Stimulated activated CD8-positive, alpha-beta memory T cell treated with anti-CD3 and anti-CD28 coated beads, Interleukin-2, amount 100 ng/mL, for 48 hours (primary cell): ENCODE measurements around the gene SAMM50.

Experiments used
- DNase-seq, 2 donors: peaks; one replicate each; pipeline ENCODE4 v3.0.0-alpha.2; 2020; ENCODE audit warnings: low read depth in 2 of 2

Gene SAMM50

GRCh38 chr22:43945632-43946383, 9.4 kb upstream of the SAMM50 start:
- peak; percentile 62 for DNase-seq

- no peak for DNase-seq
Observed at GRCh38 chr22:43946384-43946667, 8.9 kb upstream of the SAMM50 start.

- no peak for DNase-seq
Observed at GRCh38 chr22:43948836-43949406, 6.3 kb upstream of the SAMM50 start.

GRCh38 chr22:43951391-43951790, 3.9 kb upstream of the SAMM50 start:
- no peak for DNase-seq

- no peak for DNase-seq
Observed at GRCh38 chr22:43951966-43952365, 3.3 kb upstream of the SAMM50 start.

GRCh38 chr22:43953988-43954785, 1.1 kb upstream of the SAMM50 start:
- no peak for DNase-seq

- no peak for DNase-seq
Observed at GRCh38 chr22:43955883-43956782, 891 bp downstream of the SAMM50 start.

GRCh38 chr22:43956805-43957463, 1.7 kb downstream of the SAMM50 start:
- no peak for DNase-seq

GRCh38 chr22:43957871-43958270, 2.6 kb downstream of the SAMM50 start:
- DNase-seq = no peak

- DNase-seq = no peak
Observed at GRCh38 chr22:43964314-43964857, 9.1 kb downstream of the SAMM50 start.

GRCh38 chr22:43967069-43967468, 11.8 kb downstream of the SAMM50 start:
- no peak for DNase-seq

- no peak for DNase-seq
Observed at GRCh38 chr22:43968614-43969013, 13.4 kb downstream of the SAMM50 start.

- no peak for DNase-seq
Observed at GRCh38 chr22:43969021-43969878, 14.0 kb downstream of the SAMM50 start.

GRCh38 chr22:43969989-43970755, 14.9 kb downstream of the SAMM50 start:
- no peak for DNase-seq

GRCh38 chr22:43971112-43971511, 15.9 kb downstream of the SAMM50 start:
- DNase-seq = no peak

GRCh38 chr22:43972931-43973462, 17.8 kb downstream of the SAMM50 start:
- DNase-seq = no peak

GRCh38 chr22:43974028-43974545, 18.8 kb downstream of the SAMM50 start:
- DNase-seq = no peak

- no peak for DNase-seq
Observed at GRCh38 chr22:43975041-43975440, 19.8 kb downstream of the SAMM50 start.
